ENCODE data around the gene PPP2R3A. TPM values are rescaled to one million over a fixed set of nuclear protein-coding genes. Genes with fewer than 3 reads are reported as not detected.

Gene PPP2R3A
- total and polyA plus RNA-seq, 2 of the 4 experiments (the other 2 are of a cell fraction) = 11.3 to 37.3 TPM

- no peak overlapping the region for H3K14ac ChIP-seq (replicated peaks; ENCODE audit: low read depth, low read length)
- H3K36me3 ChIP-seq (ENCODE audit: control insufficient read depth, insufficient read depth, low read length) = no peaks in the 10 kb centered on the region
- H3K4me1 ChIP-seq (ENCODE audit: control insufficient read depth, insufficient read depth, low read length) = peaks cover 13% of the 10 kb centered on the region
- H3K79me1 ChIP-seq (ENCODE audit: low read depth in 1 of 2, low read length in 2 of 2) = peaks cover 0 to 19% of the 10 kb centered on the region in 2 experiments; a peak in 1 of 4 replicates
- BruUV-seq (replicated peaks) = no TSS peak
- H3K27ac ChIP-seq (ENCODE audit: insufficient read depth, low read length) = no peak overlapping the region
- no peak overlapping the region for H3K9ac ChIP-seq (ENCODE audit: low read depth, low read length)
- no peak overlapping the region for H2BK5ac ChIP-seq (ENCODE audit: low read depth, low read length, poor library complexity, severe bottlenecking)
- no peaks in the 10 kb centered on the region for H3K9me3 ChIP-seq (ENCODE audit: control insufficient read depth, insufficient read depth, low read length)
- H3K23ac ChIP-seq (ENCODE audit: low read depth, low read length) = no peak overlapping the region
- H2BK20ac ChIP-seq (ENCODE audit: low read depth, low read length) = no peak overlapping the region
- in situ Hi-C loops (cut with MboI; ENCODE audit: low sequenced_read_pairs) (no loop called here), intact Hi-C loops (cut with micrococcal nuclease) (loop anchor here (2.0 kb wide), 1 partner anchor 36 kb away; no protein-coding TSS in a partner anchor), dilution Hi-C loops (cut with HindIII; ENCODE audit: low sequenced_read_pairs, unreplicated experiment) (no loop called here)
- H3K27me3 ChIP-seq (ENCODE audit: control insufficient read depth, insufficient read depth, low read length) = no peaks in the 10 kb centered on the region
- ChIA-PET POLR2A (ENCODE audit: unreplicated experiment) (no interaction called here), CTCF (interaction anchor here (0.6 kb wide), 1 partner anchor 410 kb away, joined by 3 read pairs; no protein-coding TSS in a partner anchor)
- H3K18ac ChIP-seq (ENCODE audit: low read depth, low read length) = no peak overlapping the region; the same call in 1 of the 2 replicates
- H3K4me3 ChIP-seq (ENCODE audit: insufficient read depth, low read depth, low read length) = no peak overlapping the region
- DNase-seq = no peak
- no peak overlapping the region for H2AK5ac ChIP-seq (ENCODE audit: low read depth, low read length)
- H2BK120ac ChIP-seq (ENCODE audit: low read depth, low read length) = no peak overlapping the region
- H4K8ac ChIP-seq (ENCODE audit: low read depth in 2 of 2, low read length in 2 of 2) = no peak overlapping the region
- no peak overlapping the region for H3K4ac ChIP-seq (ENCODE audit: low read depth, low read length)
- no peak overlapping the region for H2AK9ac ChIP-seq (replicated peaks; ENCODE audit: low read depth, low read length, poor library complexity)
- H4K5ac ChIP-seq (ENCODE audit: low read depth, low read length) = no peak overlapping the region
- peak overlapping the region; percentile 39 for H3K4me2 ChIP-seq (ENCODE audit: low read depth, low read length)
- no peak overlapping the region for H2BK15ac ChIP-seq (ENCODE audit: low read depth, low read length)
- WGBS, 2 experiments (ENCODE audit: extremely low coverage in 2 of 2, insufficient read length in 1 of 2) = 100% methylated on average over 1 of the region's 3 CpGs; no CpG with 5 or more reads in 1 of the 2 experiments
- peaks cover 21% of the 10 kb centered on the region for H3K9me1 ChIP-seq (ENCODE audit: insufficient read depth, low read length)
- no peak overlapping the region for H4K91ac ChIP-seq (ENCODE audit: insufficient read depth, low read depth, low read length)
- H3K56ac ChIP-seq (ENCODE audit: extremely low read depth, insufficient read depth, low read length) = no peak overlapping the region
- TF ChIP-seq FOS (IDR thresholded peaks at IDR 0.05; ENCODE audit: low read depth, low read length) (no peak), ELK1 (IDR thresholded peaks at IDR 0.05; ENCODE audit: borderline replicate concordance, low read depth, low read length) (no peak)
- ATAC-seq (ENCODE audit: low read depth) = peak; percentile 30
- peaks cover 95% of the 10 kb centered on the region for H4K20me1 ChIP-seq (ENCODE audit: insufficient read depth, low read length)
- no peak overlapping the region for H2AFZ ChIP-seq (replicated peaks; ENCODE audit: low read length, poor library complexity)
Measured at GRCh38 chr3:136186344-136186743, 220.8 kb downstream of the PPP2R3A start.
